Left hindlimb (tissue), 1 donor: ENCODE measurements around the gene SLC16A3.
A peak's percentile ranks its signal among the peaks of the same experiment; 100 is the strongest.
"Not testable (repeated sequence)": the region's sequence is repeated elsewhere in the genome, so short reads cannot be mapped to it uniquely, and the experiment has no call there.

Experiments
- DNase-seq: peaks from one replicate; pipeline ENCODE4 v3.0.0-alpha.2; 2018

Gene SLC16A3

DNA sequence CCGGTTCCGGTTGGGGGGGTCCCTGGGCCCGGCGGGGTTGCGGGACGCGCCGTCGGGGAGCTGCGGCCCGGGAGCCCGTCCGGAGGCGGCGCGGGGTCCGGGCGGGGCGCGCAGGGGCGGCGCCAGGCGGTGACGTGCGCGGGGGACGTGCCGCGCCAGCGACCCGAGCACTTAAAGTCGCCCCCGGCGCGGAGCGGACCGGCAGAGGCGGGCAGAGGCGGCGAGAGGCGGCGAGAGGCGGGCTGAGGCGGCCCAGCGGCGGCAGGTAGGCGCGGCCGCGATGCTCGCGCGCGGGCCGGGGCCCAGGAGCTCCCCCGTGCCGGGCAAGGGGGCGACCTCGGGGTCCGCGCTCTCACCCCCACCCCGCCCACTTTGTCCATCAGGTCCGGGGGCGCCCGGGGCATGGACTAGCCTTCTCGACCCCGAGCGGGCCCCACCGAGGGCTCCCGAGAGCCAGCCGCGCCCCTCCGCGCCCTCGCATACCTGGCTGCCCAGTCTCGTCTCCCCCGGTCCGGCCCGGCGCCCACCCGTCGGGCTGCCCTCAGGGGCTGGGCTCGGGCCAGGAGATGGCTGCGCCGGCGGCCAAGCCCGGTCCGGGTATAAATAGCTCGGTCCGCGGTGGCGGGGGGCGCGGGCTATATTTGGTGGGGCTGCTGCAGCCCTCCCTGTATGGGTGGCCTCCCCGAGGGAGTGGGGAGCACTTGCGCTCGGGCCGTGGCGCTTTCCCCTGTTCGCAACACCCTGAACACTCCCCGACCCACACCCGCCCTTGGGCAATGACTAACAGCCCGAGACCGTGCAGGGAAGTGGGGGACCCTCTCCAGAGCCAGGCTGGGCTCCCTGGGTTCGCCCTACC, at the start of gene SLC16A3:
Gene SLC16A3, plus strand, starts transcription at position 201 of the 856 bp plus-strand sequence. CDS start 6,967 bp downstream, outside the sequence.
- peak; percentile 79 for DNase-seq

DNA sequence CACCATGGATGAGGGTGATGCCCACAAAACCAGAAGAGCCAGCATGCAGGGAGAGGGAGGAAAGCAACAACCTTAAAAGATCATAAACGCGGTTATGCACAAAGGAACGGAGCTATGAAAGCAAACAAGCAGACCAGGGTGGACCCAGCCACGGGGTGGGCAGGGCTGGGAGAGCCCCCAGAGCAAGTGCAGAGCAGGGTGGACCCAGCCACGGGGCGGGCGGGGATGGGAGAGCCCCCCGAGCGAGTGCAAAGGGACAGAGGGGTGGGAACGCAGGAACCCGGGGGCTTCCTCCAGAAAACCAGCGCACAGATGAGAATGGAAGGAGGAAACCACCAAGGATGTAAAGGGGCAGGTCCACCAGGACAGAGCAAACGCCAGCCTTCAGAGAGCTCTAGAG, 49.4 kb upstream of the SLC16A3 start:
- DNase-seq, result no peak

DNA sequence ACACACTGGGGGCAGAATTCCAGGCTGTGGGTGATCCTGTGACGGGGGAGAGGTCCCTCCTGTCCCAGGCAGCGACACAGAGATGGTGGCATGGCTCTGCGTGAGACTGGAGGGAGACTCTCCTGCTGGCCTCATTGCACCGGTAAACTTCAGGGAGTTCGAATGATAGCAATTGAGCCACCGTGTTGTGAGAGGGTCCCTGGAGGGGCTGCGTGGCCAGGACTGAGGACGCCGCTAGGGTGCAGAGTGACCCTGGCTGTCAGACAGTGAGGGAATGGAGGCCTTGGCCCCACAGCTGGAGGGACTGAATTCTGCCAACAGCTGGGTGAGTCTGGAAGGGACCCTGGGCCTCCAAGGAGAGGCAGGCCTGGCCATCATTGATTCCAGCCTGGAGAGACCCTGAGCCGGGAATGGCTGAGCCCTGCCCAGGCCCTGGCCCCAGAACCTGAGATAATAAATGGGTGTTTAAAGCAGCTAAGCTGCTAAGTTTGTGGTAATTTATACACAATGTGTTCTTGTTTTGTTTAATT, 48.8 kb upstream of the SLC16A3 start:
- DNase-seq, result no peak

DNA sequence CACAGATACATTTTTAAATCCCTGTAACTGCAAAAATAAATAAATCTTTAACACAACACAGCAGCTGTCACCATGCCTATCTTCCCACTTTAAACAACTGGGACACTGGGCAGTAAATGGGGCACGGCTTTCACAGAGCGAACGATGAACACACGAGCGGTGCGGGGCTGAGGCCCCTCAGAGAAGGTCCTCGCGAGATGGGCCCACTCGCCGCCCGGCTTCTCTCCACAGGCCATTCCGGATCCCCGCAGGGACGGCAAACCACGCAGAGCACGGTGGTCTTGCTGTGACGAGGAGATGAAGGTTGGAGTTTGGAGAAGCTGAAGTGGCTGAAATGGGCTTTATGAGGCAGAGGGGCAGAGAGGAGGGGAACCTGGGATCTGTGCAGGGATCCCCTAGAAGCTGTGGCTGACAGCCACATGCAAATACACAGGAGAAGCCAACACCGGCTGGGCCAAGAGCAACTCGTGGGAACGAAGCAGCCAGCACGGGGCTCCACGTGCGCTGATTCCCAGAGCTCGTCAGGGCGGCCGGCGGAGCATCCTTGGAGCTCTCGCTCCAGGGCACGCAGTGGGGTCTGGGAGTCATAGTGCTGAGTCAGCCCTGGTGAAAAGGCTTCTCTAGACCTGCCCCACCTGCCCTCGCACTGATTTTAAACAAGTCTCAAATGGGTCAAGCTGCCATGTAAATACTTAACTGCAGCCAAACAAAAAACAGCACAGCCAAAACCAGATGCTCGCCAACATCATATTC, 47.9 kb upstream of the SLC16A3 start:
- no peak for DNase-seq

DNA sequence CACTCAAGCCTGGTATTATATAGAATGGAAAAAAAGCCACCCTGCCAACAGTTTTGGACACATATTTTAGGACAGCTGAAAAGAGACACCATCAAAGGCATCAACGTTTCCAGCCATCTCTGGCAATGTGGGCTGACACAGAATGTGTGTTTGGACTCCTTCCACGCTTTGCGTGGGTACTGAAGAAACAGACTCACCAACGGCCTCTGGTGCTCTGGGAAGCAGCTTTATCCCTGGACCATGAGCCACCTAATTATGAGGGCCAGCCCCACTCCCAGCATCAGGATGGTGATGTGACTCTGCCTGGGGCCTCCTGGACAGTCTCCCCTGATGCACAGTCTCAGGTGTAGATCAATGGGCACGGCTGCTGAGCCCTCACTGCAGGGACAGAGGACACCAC, 44.1 kb upstream of the SLC16A3 start:
- DNase-seq, result no peak

DNA sequence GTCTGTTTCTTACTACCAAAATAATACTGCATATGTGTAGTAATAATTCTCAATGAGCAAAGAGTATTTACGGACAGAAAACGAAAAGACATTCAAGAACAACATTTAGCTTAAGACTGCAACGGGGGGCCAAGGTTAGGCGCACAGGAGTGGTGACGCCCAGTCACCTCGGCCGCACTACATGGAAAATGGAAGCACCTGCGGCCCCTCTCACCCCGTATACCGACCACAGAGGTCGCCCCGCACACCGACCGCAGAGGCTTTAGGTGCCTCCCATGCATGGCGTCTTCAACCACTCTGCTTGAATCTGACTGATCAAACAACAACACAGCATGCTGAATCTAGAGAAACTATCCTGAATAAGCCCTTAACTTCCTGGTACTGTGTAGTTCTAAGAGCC, 42.6 kb upstream of the SLC16A3 start:
- no peak for DNase-seq

DNA sequence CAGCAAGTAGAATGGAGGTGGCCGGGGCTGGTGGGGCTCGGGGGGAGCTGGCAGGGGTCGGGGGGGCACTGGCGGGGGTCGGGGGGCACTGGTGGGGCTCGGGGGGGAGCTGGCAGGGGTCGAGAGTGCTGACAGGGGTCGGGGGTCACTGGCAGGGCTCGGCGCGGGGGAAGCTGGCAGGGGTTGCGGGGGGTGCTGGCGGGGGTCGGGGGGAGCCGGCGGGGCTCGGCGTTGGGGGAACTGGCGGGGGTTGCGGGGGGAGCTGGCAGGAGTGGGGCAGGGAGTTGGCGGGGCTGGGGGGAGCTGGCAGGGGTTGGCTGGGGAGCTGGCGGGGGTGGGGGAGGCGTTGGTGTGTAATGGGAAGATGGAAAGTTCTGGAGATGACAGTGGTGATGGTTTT, 41.3 kb upstream of the SLC16A3 start:
- DNase-seq, result no peak

DNA sequence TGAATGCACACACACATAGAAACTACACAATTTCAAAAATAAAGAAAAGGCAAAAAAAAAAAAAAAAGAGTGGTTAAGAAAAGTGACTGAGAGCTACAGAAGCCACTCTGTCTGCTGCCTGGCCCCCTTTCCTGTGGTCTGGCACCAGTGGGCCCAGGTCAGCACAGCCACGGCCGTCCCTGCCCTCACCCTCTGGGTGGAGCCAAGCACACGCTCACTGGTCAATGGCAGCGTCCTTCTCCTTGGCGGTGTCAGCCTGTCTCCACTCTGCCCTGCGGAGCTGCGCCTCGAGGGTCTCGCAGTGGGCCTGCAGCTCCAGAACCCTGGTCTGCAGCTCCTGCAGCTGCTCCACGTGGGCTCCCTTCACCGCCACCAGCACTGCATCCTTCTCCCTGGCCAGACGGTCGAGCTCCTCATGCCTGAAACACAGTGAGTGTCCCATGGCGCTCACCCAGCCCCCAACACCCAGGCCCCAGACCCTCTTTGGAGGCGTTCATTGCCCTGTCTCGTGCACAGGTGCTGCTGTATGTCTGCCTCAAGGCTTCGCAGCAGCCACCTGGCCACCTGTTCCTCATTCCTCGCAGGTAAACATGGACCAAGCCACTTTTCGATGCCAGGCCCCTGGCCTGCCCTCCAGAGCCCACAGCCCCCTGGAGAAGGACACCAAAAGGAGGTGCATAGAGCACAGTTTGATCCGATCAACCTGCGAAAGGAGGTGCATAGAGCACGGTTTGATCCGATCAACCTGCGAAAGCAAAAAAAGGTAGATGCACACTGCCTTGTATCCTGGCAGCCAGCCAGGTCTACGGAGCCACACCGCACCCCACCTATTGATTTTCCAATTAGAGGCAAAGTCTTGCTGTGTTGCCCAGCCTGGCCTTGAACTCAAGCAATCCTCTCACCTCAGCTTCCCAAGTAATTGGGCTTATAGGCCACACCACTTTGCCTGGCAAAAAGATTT, 40.6 kb upstream of the SLC16A3 start:
- no peak for DNase-seq

DNA sequence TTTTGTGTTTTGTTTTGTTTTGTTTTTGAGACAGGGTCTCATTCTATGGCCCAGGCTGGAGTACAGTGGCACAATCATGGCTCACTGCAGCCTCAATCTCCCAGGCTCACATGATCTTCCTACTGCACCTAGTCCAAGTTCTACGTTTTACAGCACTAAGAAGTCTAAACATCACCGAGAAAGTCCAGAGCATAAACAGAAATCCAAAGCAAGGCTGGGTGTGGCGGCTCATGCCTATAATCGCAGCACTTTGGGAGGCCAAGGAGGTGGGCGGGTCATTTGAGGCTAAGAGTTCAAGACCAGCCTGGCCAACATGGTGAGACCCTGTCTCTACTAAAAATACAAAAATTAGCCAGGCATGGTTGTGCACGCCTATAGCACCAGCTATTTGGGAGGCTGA, 35.8 kb upstream of the SLC16A3 start:
- not testable (repeated sequence) for DNase-seq

DNA sequence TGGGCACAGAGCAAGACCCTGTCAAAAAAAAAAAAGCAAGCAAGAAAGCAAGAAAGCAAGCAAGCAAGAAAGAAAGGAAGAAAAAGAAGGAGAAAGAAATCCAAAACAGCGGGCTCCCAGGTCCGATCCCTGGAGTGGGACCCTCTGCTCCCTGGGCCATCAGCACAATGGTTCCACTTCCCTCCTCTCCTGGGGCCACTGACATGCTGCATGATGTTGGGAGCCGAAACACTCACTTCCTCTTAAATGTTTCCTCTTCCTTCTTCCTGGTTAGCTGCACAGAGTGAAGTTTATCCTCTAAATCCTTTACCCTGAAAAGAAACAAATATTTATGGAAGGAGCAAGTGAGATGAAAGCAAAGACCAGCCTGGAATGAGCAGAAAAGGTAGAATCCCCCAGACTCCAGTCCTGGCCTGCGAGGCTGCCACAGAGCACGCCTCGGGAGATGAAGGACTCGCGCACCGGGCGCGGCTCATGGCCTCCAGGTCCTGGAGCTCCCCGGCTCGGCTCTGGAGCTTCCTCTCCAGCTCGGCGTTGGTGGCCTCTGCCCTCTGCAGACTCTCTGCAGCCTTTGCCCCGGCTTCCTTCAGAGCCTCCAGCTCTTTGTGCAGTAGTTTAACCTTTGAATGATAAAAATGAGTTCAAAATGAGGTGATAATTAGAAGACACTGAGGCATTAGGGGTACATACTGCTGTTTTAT, 35.2 kb upstream of the SLC16A3 start:
- no peak for DNase-seq

DNA sequence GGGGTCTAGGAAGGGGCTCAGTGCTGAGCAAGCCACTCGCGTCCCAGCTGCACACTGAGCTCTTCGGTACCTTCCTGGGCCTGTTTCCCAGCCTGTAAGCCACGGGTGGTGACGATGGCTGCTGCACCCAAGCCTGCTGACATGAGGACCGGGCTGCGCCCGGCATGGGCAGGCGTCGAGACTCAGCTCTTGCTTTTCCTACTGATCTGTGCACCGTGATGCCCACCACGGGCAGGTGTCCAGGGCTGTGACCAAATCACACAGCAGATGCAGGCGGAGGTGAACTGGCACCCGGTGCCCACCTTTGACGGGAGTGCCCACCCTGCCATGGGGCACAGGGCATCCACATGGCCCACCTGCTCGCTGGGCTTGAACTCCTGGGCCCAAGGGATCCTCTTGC, 34.1 kb upstream of the SLC16A3 start:
- no peak for DNase-seq

DNA sequence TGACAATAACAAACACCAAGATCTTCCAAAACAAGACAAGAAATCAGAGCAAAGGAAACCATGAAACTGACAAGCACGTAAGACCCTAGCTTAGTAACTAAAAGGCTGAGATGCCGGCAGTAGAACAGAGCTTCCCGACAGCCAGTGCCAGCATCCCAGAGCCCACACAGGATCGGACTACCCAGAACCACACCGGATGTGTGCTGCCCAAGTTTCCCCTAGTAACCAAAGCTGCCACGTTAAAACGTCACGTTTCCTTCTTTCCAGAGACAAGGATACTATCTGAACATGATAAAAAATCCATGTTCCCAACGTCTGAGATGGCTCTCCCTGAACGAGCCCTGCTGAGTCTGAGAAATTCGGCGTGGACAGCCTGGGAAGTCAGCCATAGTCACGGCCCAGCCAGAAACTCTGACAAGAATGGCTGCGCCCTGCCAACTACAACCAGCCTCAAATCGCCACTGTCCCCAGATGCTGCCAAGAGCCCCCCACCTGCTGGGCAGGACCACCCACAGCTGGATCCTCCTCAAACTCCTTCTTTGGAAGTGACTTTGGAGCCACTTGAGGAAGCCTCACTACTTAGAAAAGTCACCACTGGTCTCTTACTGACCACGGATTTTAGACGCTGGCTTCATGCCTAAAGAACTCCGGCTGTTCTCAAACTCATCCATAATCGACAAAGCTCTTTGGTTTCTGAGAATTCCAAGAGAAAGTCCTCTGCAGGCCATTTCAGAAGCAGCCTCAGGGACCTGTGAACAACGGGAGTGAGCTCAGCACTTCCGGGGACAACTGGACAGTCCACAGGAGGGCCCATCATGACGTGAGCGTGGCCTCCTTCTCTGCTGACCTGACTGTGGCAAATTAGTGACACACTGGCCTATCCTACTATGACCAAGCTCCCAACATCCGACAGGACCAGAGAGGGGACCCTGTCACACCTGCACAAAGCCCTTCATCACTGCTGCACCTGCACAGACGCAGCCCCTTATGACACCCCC, 32.9 kb upstream of the SLC16A3 start:
- no peak for DNase-seq

DNA sequence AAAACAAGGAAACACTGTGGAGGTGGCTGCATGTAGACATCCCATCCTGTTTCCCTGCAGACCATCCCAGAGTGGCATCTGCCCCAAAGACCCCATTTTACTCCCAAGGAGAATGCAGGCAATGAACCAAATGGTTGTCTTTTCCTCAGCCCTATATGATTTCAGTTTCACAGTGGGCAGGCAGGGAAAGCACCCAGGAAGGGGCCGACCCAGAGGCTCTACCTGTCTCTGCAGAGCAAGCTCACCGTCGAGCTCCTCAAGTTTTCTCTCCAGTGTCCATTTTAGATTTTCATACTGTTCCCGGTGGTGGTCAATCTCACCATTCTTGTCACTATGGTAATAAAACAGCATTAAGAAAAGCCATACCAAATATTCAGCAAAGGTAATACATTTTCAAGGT, 30.8 kb upstream of the SLC16A3 start:
- DNase-seq, result no peak

DNA sequence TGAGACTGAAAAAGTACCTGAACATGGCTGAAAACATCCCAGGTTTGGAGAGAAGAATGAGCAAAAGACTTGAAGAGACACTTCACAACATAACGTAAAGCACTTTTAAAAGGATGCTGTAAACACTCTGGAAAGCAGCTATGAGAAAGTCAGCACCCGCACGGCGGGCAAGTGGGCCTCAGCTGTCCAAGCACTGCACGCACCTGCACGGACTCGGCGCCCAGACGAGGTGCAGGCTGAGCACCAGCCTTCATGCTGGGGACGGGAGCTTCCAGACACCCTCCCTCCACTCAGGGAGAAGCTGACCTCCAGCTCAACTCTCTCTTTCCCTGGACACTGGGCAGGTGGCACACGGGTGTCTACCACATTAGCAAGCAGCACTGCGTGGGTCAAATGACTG, 29.3 kb upstream of the SLC16A3 start:
- no peak for DNase-seq

DNA sequence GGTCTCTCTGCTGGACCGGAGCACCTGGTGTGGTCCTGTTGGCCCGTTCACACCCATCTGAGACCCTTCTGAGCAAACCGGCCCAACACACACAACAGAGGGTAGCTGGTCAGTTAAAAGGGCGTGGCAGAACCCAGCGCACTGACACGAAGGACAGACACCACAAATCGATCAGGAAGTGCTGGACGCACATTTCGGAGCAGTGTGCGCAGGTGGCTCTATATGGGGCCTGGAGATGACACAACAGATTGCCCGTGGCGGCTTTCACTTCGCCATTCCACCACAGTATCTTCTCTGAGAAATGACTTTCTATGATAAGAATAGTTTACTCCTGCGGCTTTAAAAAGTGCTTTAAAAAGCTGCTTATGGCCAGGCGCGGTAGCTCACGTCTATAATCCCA, 28.7 kb upstream of the SLC16A3 start:
- DNase-seq, result no peak

DNA sequence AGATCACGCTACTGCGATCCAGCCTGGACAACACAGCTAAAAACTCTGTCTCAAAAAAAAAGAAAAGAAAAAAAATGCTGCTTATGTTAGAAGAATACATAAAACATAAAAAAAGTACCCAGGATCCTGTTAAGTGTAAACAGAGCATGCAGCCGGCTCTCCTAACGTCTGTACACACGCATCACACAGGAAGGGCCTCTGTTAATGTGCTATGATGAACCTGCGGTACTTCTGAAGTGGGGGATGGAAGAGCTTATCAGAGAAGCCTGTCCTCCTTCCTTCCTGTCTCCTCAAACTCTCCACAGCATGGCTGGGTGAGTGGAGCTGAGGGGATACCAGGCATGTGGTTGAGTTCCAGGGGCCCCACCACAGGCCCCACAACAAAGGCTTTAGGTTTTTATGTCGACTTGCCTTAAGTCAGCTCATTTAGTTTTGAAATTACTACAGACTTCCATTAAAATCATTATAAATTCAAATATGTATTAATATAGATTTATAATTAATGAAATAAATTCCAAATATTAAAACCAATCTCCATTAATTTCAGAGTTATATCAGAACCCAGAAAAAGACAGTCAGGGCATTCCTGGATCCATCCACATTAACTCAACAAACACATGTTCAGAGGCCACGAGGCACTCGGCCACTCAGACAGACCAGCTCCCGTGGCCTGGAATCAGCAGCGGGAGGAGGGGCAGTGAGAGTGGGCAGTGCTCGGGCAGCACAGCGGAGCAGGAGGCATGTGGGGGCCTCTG, 27.9 kb upstream of the SLC16A3 start:
- no peak for DNase-seq

DNA sequence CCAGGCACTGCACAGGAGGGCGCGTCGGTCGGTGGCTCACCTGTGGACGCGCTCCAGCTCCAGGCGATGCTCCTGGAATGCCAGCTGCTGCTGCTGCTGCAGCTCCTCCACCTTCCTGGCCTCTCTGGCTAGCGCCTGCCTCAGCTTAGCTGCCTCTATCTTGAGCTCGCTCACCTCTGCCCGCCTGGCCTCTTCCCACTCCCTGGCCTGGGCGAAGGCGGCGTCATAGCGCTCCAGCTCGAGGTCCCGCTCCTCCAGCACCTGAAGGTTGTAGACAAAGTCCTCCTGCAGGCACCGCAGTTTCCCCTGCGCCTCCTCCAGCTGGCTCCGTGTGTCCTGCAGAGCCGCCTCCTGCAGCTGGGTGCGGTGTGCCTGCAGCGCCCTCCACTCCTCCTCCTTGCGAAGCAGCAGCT, 27.3 kb upstream of the SLC16A3 start:
- DNase-seq, result no peak

DNA sequence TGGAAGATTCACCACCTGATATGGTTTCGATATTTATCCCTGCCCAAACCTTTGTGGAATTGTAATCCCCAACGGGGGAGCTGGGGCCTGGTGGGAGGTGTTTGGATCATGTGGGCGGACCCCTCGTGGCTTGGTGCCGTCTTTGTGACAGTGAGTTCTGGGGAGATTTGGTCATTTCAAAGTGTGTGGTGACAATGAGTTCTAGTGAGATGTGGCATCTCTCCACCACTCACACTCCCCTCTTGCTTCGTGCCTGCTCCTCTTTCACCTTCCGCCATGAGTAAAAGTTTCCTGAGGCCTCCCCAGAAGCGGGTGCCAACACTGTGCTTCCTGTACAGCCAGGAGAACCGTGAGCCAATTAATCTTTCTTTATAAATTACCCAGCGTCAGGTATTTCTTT, 25.9 kb upstream of the SLC16A3 start:
- DNase-seq, result no peak

DNA sequence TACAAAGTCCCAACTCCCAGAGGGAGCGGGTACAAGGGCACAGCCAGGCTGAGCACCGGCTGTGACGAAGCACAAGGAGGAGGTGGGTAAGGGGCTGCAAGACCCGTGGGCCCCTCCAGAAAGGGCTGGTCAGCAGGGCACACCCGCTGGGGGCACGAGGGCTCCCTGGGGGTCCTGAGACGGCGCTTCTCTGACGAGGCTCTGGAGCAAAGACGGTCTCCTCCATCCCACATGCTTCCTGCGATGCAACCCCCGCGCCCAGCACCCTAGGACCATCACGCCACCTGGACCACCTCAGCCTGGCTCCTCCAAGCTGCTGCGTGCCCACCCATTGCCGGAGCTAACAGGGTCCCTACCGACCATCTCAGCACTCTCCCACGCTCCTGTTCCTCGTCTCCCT, 24.9 kb upstream of the SLC16A3 start:
- DNase-seq, result no peak
